Fibroblast of mammary gland (primary cell): ENCODE results near the gene CYP27B1.
"Not testable (repeated sequence)": the region's sequence is repeated elsewhere in the genome, so short reads cannot be mapped to it uniquely, and the experiment has no call there.

Experiments used
- DNase-seq: peaks from one replicate; pipeline ENCODE4 v3.0.0-alpha.2; 2010; ENCODE audit warnings: low read depth
- H3K4me3 ChIP-seq: 2 replicates; pipeline ENCODE4 v1.5.1; 2011; ENCODE audit warnings: low read depth, mild to moderate bottlenecking, low read length, moderate library complexity; ENCODE audit not compliant: control insufficient read depth
- TF ChIP-seq, protein P1 (sequence below): conservative IDR thresholded peaks from 2 replicates; pipeline ENCODE4 v1.5.1; 2011; ENCODE audit warnings: low read depth, low read length, inconsistent platforms; ENCODE audit not compliant: control insufficient read depth, insufficient read depth

The CYP27B1 gene

DNA sequence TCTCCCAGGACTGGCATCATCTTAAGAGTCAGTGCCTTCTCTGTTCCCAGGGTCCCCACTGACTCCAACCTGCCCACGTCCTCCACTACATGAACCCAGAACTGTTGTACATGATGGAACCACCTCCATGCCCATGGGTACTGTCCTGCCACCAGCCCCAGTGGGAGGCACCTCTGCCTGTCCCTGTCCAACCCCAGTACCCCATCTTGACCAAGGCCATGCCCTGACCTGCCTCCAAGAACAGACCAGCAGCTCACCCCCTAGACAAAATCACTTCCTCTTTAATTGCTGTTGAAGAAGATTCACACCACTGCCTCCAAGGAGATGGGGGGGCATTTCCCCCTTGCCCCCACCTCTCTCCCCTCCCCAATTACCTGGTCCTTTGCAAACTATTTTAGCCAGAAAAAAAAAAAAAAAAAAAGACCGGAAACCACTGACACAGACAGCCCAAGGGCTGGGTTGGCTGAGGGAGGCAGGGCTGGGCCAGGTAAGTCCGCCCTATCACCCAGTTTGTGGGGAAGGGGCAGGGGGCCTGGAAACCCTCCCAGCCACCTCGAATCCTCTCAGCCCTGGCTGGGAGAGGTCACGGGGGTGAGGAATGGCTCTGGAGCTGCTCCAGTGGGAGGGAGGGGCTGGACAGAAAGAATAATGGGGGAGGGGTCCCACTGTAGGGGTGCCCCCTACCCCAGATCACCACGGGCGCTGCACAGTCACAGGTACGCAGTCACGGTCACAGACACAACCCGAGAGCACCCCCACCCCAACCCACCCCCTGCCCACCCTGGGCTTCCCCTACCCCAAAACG lies 41.7 kb downstream of the CYP27B1 start:
- TF ChIP-seq, protein P1, sequence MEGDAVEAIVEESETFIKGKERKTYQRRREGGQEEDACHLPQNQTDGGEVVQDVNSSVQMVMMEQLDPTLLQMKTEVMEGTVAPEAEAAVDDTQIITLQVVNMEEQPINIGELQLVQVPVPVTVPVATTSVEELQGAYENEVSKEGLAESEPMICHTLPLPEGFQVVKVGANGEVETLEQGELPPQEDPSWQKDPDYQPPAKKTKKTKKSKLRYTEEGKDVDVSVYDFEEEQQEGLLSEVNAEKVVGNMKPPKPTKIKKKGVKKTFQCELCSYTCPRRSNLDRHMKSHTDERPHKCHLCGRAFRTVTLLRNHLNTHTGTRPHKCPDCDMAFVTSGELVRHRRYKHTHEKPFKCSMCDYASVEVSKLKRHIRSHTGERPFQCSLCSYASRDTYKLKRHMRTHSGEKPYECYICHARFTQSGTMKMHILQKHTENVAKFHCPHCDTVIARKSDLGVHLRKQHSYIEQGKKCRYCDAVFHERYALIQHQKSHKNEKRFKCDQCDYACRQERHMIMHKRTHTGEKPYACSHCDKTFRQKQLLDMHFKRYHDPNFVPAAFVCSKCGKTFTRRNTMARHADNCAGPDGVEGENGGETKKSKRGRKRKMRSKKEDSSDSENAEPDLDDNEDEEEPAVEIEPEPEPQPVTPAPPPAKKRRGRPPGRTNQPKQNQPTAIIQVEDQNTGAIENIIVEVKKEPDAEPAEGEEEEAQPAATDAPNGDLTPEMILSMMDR, result no peak
- H3K4me3 ChIP-seq, result no peak overlapping the region
- DNase-seq, result no peak

DNA sequence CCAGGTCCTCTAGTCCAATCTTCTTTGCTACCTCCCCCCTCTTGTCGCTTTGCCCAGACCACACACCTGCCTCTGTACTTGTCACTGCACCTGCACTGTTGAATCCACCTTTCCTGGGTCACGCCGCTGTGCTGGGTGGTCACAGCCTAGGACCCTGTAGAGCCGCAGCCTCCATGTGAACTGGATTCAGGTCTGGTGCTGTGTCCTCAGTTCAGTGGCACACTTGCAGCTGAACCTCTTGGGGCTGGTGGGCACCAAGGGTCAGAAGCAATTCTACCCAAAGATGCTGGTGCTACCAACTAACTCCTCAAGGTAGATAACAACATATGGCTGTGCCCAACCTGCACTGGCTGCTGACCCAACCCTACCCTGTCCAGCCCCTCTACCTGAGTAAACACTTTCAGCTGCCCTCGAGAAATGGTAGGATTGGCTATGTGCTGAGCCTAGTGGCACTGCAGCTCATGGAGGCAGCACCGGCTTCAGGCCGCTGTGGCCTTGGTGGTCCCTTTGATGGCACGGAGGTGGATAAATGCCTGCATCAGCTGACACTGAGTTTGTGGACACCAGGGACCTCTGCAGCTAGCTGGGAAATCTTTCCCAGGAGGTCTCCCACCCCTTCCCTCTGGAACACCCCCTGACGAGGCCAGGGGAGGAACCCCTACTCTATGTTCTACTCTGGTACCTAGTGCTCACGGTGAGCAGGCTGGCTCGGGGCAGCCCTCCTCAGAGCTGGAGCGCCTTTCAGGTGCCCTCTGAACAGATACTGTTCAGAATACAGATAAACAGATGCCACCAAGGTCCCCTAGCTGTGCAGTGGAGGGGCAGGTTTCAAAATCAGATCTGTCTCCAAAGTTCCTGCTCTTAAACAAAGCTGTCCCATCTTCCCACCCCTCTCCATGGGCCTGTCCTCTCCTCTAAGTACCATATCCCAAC lies 42.6 kb downstream of the CYP27B1 start:
- TF ChIP-seq, protein P1, result no peak
- DNase-seq, result no peak
- H3K4me3 ChIP-seq, result no peak overlapping the region

DNA sequence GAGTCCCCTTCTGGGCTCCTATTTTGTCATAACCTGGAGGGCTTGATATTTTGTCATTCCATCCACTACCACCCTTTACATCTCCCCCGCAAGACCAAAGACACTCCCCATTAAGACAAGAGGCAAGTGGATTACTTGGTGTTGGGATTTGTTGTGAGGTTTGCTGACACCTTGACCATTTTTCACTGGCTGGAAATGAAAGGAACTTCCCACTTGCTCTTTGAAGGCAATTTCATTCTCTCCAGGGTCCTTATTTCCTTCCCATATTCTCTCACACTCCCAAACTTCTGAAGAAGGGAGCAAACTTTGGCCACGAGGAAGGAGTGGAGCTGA lies 43.3 kb downstream of the CYP27B1 start:
- no peak overlapping the region for H3K4me3 ChIP-seq
- TF ChIP-seq, protein P1, result no peak
- DNase-seq, result no peak

DNA sequence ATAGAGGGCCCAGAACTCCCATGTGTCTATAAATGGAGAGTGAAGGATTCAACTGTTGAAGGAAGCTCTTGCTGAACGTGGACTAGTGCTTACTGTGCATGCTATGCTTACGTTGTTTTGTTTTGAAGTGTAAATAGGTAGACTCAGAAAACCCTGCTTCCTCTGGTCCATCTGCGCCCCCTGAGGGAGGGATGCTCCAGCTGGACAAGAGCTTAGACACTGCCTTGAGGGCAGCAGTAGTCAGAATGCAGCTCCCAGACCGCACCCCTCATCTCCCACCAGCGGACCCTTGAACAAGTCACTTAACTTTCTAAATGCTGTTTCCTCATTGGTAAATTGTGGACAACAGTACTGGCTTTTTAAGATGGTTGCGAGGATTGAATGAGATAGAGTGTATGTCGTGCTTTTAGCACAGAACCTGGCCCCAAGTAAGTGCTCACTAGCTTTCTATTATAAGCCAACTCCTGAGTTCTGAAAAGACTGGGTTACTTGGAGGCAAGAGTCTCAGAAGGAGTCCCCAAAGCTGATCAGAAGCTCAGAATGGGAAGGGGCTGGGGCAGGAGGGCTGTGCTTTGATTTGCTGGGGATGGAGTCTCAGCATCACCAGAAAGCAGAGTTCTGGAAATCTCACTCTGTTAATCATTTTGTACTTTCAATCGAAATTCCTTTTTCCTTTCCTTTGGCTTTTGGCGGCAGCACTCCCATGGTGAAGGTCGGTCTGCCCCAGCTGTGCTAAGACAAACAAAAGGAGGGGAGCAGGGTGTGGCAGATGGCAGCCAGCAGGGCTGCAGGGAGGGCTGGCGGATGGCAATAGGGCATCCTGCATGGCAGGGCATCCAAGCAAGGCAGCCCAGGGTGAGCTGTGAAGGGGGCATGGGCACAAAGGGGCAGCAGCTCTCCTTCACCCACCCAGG lies 43.9 kb downstream of the CYP27B1 start:
- TF ChIP-seq, protein P1, result no peak
- no peak for DNase-seq
- H3K4me3 ChIP-seq, result no peak overlapping the region

DNA sequence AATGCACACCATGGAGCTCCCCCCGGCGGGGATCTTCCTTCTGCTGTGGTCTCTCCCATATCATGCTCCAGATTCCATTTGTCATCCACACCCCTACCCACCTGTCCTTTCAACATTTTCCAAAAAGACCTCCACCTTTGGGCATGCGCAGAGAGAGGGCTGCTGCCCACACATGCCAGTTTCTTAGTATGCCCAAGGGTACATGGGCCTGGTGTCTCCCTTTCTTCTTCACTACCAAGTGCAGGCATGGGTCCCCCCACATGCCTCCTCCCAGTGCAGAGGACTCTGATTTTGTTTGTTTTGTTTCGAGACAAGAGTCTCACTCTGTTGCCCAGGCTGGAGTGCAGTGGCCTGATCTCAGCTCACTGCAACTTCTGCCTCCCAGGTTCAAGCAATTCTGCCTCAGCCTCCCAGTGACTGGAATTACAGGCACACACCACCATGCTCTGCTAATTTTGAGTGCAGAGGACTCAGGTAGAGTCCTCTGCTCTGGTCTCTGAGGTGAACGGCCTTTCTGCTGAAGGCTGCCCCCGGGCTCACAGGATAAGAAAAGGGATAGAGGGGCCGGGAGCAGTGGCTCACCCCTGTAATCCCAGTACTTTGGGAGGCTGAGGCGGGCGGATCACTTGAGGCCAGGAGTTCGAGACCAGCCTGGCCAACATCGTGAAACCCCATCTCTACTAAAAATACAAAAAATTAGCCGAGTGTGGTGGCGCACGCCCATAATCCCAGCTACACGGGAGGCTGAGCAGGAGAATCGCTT lies 44.9 kb downstream of the CYP27B1 start:
- not testable (repeated sequence) for H3K4me3 ChIP-seq, DNase-seq

DNA sequence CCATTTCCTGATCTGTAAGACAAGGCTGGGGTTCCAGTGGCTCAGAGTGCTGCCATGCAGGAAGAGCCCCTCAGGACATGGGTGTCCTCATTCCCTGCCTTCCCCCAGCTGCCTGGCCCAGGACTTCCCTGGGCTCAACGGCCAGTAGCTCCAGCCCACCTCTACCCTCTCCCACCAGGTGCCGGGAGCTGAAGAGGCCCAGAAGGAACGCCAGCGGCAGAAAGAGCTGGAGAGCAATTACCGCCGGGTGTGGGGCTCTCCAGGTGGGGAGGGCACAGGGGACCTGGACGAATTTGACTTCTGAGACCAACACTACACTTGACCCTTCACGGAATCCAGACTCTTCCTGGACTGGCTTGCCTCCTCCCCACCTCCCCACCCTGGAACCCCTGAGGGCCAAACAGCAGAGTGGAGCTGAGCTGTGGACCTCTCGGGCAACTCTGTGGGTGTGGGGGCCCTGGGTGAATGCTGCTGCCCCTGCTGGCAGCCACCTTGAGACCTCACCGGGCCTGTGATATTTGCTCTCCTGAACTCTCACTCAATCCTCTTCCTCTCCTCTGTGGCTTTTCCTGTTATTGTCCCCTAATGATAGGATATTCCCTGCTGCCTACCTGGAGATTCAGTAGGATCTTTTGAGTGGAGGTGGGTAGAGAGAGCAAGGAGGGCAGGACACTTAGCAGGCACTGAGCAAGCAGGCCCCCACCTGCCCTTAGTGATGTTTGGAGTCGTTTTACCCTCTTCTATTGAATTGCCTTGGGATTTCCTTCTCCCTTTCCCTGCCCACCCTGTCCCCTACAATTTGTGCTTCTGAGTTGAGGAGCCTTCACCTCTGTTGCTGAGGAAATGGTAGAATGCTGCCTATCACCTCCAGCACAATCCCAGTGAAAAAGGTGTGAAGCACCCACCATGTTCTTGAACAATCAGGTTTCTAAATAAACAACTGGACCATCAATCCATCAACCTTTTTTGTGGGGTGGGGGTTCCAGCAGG lies 46.0 kb downstream of the CYP27B1 start:
- H3K4me3 ChIP-seq, result no peak overlapping the region
- no peak for DNase-seq
- TF ChIP-seq, protein P1, result no peak
